H9 (cell line): Measurements from ENCODE around the gene PAXX. TPM values are rescaled to one million over a fixed set of nuclear protein-coding genes. Genes with fewer than 3 reads are reported as not detected.

Experiments used
- DNase-seq: peaks from one replicate; pipeline ENCODE4 v3.0.0-alpha.2; 2017
- H2AFZ ChIP-seq: one replicate; pipeline ENCODE4 v1.6.1; 2013; ENCODE audit warnings: mild to moderate bottlenecking, low read length, control low read depth, moderate library complexity
- H2AK5ac ChIP-seq: 2 replicates; pipeline ENCODE4 v1.6.1; 2013; ENCODE audit warnings: low read length, control low read depth, mixed read lengths; ENCODE audit not compliant: insufficient read length
- H2BK120ac ChIP-seq: one replicate; pipeline ENCODE4 v1.6.1; 2013; ENCODE audit warnings: low read depth, mild to moderate bottlenecking, low read length, control low read depth, inconsistent platforms; ENCODE audit not compliant: poor library complexity, severe bottlenecking
- H2BK12ac ChIP-seq: 2 replicates; pipeline ENCODE4 v1.6.1; 2013; ENCODE audit warnings: low read length, control low read depth, mixed read lengths, low read depth; ENCODE audit not compliant: insufficient read length
- H2BK15ac ChIP-seq: 2 replicates; pipeline ENCODE4 v1.6.1; 2013; ENCODE audit warnings: low read depth, low read length, control low read depth
- H2BK20ac ChIP-seq: one replicate; pipeline ENCODE4 v1.6.1; 2013; ENCODE audit warnings: low read depth, mild to moderate bottlenecking, low read length, control low read depth, inconsistent platforms; ENCODE audit not compliant: poor library complexity, severe bottlenecking
- H2BK5ac ChIP-seq: 2 replicates; pipeline ENCODE4 v1.6.1; 2013; ENCODE audit warnings: low read length, control low read depth, mixed read lengths; ENCODE audit not compliant: insufficient read length
- H3K14ac ChIP-seq: 2 replicates; pipeline ENCODE4 v1.6.1; 2013; ENCODE audit warnings: low read length, control low read depth; ENCODE audit not compliant: insufficient read depth
- H3K18ac ChIP-seq: 2 replicates; pipeline ENCODE4 v1.6.1; 2013; ENCODE audit warnings: low read depth, mild to moderate bottlenecking, mixed read lengths, low read length, control low read depth; ENCODE audit not compliant: insufficient read length
- H3K23ac ChIP-seq: 2 replicates; pipeline ENCODE4 v1.6.1; 2013; ENCODE audit warnings: low read length, control low read depth, mixed read lengths, low read depth; ENCODE audit not compliant: insufficient read length
- H3K23me2 ChIP-seq: 2 replicates; pipeline ENCODE4 v1.6.1; 2013; ENCODE audit warnings: low read depth, mild to moderate bottlenecking, mixed read lengths, low read length, control low read depth; ENCODE audit not compliant: insufficient read length, poor library complexity, severe bottlenecking
- H3K27ac ChIP-seq: 2 replicates; pipeline ENCODE4 v1.5.1; 2013; ENCODE audit warnings: low read length, control low read depth, mixed read lengths, low read depth; ENCODE audit not compliant: insufficient read length
- H3K27me3 ChIP-seq: 2 replicates; pipeline ENCODE4 v1.6.1; 2013; ENCODE audit warnings: low read length, control low read depth, inconsistent platforms; ENCODE audit not compliant: insufficient read depth
- H3K4ac ChIP-seq: 2 replicates; pipeline ENCODE4 v1.6.1; 2013; ENCODE audit warnings: low read depth, mild to moderate bottlenecking, control low read depth, inconsistent platforms, low read length, moderate library complexity
- H3K4me1 ChIP-seq: 2 replicates; pipeline ENCODE4 v1.6.1; 2013; ENCODE audit warnings: low read length, control low read depth, inconsistent platforms; ENCODE audit not compliant: insufficient read depth
- H3K4me2 ChIP-seq: 2 replicates; pipeline ENCODE4 v1.6.1; 2013; ENCODE audit warnings: low read length, control low read depth, mixed read lengths; ENCODE audit not compliant: insufficient read length, insufficient read depth
- H3K56ac ChIP-seq: 2 replicates; pipeline ENCODE4 v1.6.1; 2013; ENCODE audit warnings: low read depth, mild to moderate bottlenecking, mixed read lengths, low read length, control low read depth; ENCODE audit not compliant: insufficient read length
- H3K79me1 ChIP-seq: 2 replicates; pipeline ENCODE4 v1.6.1; 2013; ENCODE audit warnings: low read depth, mild to moderate bottlenecking, moderate library complexity, low read length, control low read depth, inconsistent platforms; ENCODE audit not compliant: insufficient read depth, poor library complexity, severe bottlenecking
- H3K79me2 ChIP-seq: 2 replicates; pipeline ENCODE4 v1.6.1; 2013; ENCODE audit warnings: low read length, control low read depth, inconsistent platforms; ENCODE audit not compliant: insufficient read depth
- H3K9ac ChIP-seq: 2 replicates; pipeline ENCODE4 v1.6.1; 2013; ENCODE audit warnings: low read length, control low read depth, mixed read lengths; ENCODE audit not compliant: insufficient read length; ENCODE audit errors: extremely low read depth
- H3K9me3 ChIP-seq: one replicate; pipeline ENCODE4 v1.6.1; 2013; ENCODE audit warnings: low read depth, low read length, inconsistent platforms; ENCODE audit not compliant: control insufficient read depth
- H3T11ph ChIP-seq: one replicate; pipeline ENCODE4 v1.6.1; 2013; ENCODE audit warnings: mild to moderate bottlenecking, low read length, control low read depth, inconsistent platforms
- H4K20me1 ChIP-seq: one replicate; pipeline ENCODE4 v1.6.1; 2013; ENCODE audit not compliant: control insufficient read depth, insufficient read length, insufficient read depth
- H4K5ac ChIP-seq: 2 replicates; pipeline ENCODE4 v1.6.1; 2013; ENCODE audit warnings: low read depth, mild to moderate bottlenecking, mixed read lengths, low read length, control low read depth; ENCODE audit not compliant: insufficient read length
- H4K8ac ChIP-seq: replicated peaks from 2 replicates; pipeline ENCODE4 v1.6.1; 2013; ENCODE audit warnings: low read length, control low read depth, mixed read lengths, low read depth; ENCODE audit not compliant: insufficient read length
- H4K91ac ChIP-seq: 2 replicates; pipeline ENCODE4 v1.6.1; 2013; ENCODE audit warnings: low read depth, mild to moderate bottlenecking, moderate library complexity, mixed read lengths, low read length, control low read depth; ENCODE audit not compliant: insufficient read length
- H3K27ac Mint-ChIP-seq, 3 experiments: 2 replicates in 2 of 3; 3 replicates in 1 of 3; pipeline ENCODE4 v1.8.0; 2020 to 2021; ENCODE audit warnings: mixed read lengths in 3 of 3, mild to moderate bottlenecking in 1 of 3, moderate library complexity in 1 of 3
- H3K27me3 Mint-ChIP-seq: 2 replicates; pipeline ENCODE4 v1.8.0; 2021; ENCODE audit warnings: low read depth, mild to moderate bottlenecking, moderate library complexity, mixed read lengths
- H3K36me3 Mint-ChIP-seq, 3 experiments: 2 replicates in 2 of 3; 3 replicates in 1 of 3; pipeline ENCODE4 v1.8.0; 2020 to 2021; ENCODE audit warnings: low read depth in 3 of 3, mixed read lengths in 3 of 3; ENCODE audit not compliant: insufficient read depth in 1 of 3
- H3K4me1 Mint-ChIP-seq, 2 experiments: 2 replicates each; pipeline ENCODE4 v1.8.0; 2020; ENCODE audit warnings: mixed read lengths in 2 of 2
- H3K4me3 Mint-ChIP-seq, 2 experiments: 2 replicates in 1 of 2; 3 replicates in 1 of 2; pipeline ENCODE4 v1.8.0; 2020 to 2021; ENCODE audit warnings: mild to moderate bottlenecking in 2 of 2, mixed read lengths in 2 of 2, moderate library complexity in 1 of 2
- H3K9me3 Mint-ChIP-seq, 2 experiments: 2 replicates in 1 of 2; 3 replicates in 1 of 2; pipeline ENCODE4 v1.8.0; 2020; ENCODE audit warnings: mild to moderate bottlenecking in 2 of 2, mixed read lengths in 2 of 2, moderate library complexity in 1 of 2
- CTCF ChIP-seq: fragments of 200-600 bp; sonication (generic); conservative IDR thresholded peaks from 3 replicates; pipeline ENCODE4 v1.8.0; 2021; ENCODE audit warnings: antibody characterized with exemption, mild to moderate bottlenecking
- WGBS: extraction: QIAGEN DNeasy Blood & Tissue Kit; methylation state at CpG from one replicate; pipeline ENCODE4 v1.1.7; 2013; ENCODE audit warnings: missing lambda C conversion rate, low lambda C conversion rate, mixed read lengths; ENCODE audit not compliant: insufficient read length; ENCODE audit errors: extremely low coverage; 5-methylcytosine and 5-hydroxymethylcytosine counted together
- total RNA-seq: library from RNA; stranded (reverse); gene quantifications from 2 replicates; pipeline ENCODE4 v1.2.1, GENCODE V29; 2021

PAXX gene
- total RNA-seq, 1 experiment from 2014 or later: 51.2 TPM

GRCh38 chr9:136992819-136993369, 672 bp downstream of the PAXX start:
- H2BK20ac ChIP-seq: no peak overlapping the region
- H2BK120ac ChIP-seq: no peak overlapping the region
- peak overlapping the region; percentile 40 for H3K9ac ChIP-seq
- H3K14ac ChIP-seq: no peak overlapping the region
- H3K79me1 ChIP-seq: no peaks in the 10 kb centered on the region
- no peak overlapping the region for H3K27ac ChIP-seq
- H3K56ac ChIP-seq: no peak overlapping the region
- H2BK12ac ChIP-seq: no peak overlapping the region
- no peak overlapping the region for H2BK15ac ChIP-seq
- no peaks in the 10 kb centered on the region for H3K9me3 ChIP-seq
- no peak overlapping the region for H2AFZ ChIP-seq
- peaks cover 9 to 10% of the 10 kb centered on the region in 2 experiments; a peak in 3 of 5 replicates for H3K9me3 Mint-ChIP-seq
- H3K4ac ChIP-seq: no peak overlapping the region
- H3K79me2 ChIP-seq: no peaks in the 10 kb centered on the region
- no peak overlapping the region for H3T11ph ChIP-seq
- peak overlapping the region; percentile 81 to 89 for H3K4me3 Mint-ChIP-seq
- no peak overlapping the region for H3K18ac ChIP-seq
- no peak overlapping the region for H3K27ac Mint-ChIP-seq
- H3K27me3 Mint-ChIP-seq: peaks cover 26% of the 10 kb centered on the region
- no peak overlapping the region for H4K5ac ChIP-seq
- no peaks in the 10 kb centered on the region for H4K20me1 ChIP-seq
- no peak overlapping the region for H4K91ac ChIP-seq
- H3K4me2 ChIP-seq: peak overlapping the region; percentile 66
- H3K36me3 Mint-ChIP-seq: peaks cover 2 to 8% (median 2%) of the 10 kb centered on the region in 3 experiments; a peak in 5 of 7 replicates
- no peaks in the 10 kb centered on the region for H3K4me1 ChIP-seq
- peaks cover 10 to 12% of the 10 kb centered on the region in 2 experiments for H3K4me1 Mint-ChIP-seq
- no peak for DNase-seq
- no CpG with 5 or more reads among the region's 18 CpGs for WGBS
- no peak overlapping the region for H3K23ac ChIP-seq
- TF ChIP-seq CTCF: no peak
- H3K27me3 ChIP-seq: no peaks in the 10 kb centered on the region
- H3K23me2 ChIP-seq: peaks cover 6% of the 10 kb centered on the region
- no peak overlapping the region for H4K8ac ChIP-seq
- H2BK5ac ChIP-seq: no peak overlapping the region
- H2AK5ac ChIP-seq: no peak overlapping the region
